ENCODE data around the gene KRTAP9-6.
"Not testable (repeated sequence)": the region's sequence is repeated elsewhere in the genome, so short reads cannot be mapped to it uniquely, and the experiment has no call there.

GRCh38 chr17:41246995-41247787, 18.0 kb upstream of the KRTAP9-6 start:
- not testable (repeated sequence) for TF ChIP-seq EZH2 (IDR thresholded peaks at IDR 0.05; ENCODE audit: borderline replicate concordance, low read length); CTCF (IDR thresholded peaks at IDR 0.05; ENCODE audit: low read length)
